Activated CD8-positive, alpha-beta T cell treated with anti-CD3 and anti-CD28 coated beads for 36 hours (primary cell): ENCODE data around the gene P2RY2. TPM values are rescaled to one million over a fixed set of nuclear protein-coding genes. Genes with fewer than 3 reads are reported as not detected.

Experiments used
- ATAC-seq: fragments of 200-7000 bp; cut with Tn5 transposase; one replicate; pipeline ENCODE4 v1.10.0; 2021; ENCODE audit warnings: mild to moderate bottlenecking, moderate library complexity
- CTCF ChIA-PET: fragments of 350-600 bp; sonication (Branson Sonifier 250); formaldehyde crosslinking; loops from one replicate; lab custom pipeline; 2021; ENCODE audit warnings: antibody characterized with exemption; lab: Charles Lee
- POLR2A ChIA-PET: fragments of 350-600 bp; sonication (Branson Sonifier 250); formaldehyde crosslinking; loops from one replicate; lab custom pipeline; 2021; ENCODE audit warnings: antibody characterized with exemption; lab: Charles Lee
- DNase-seq: peaks from one replicate; pipeline ENCODE4 v3.0.0-alpha.2; 2020
- H3K27ac Mint-ChIP-seq: one replicate; pipeline ENCODE4 v1.8.0; 2021; ENCODE audit warnings: mild to moderate bottlenecking, mixed read lengths
- H3K27me3 Mint-ChIP-seq: one replicate; pipeline ENCODE4 v1.8.0; 2021; ENCODE audit warnings: mixed read lengths
- H3K36me3 Mint-ChIP-seq: one replicate; pipeline ENCODE4 v1.8.0; 2021; ENCODE audit warnings: low read depth, mixed read lengths
- H3K4me1 Mint-ChIP-seq: one replicate; pipeline ENCODE4 v1.8.0; 2021; ENCODE audit warnings: low read depth, mixed read lengths
- H3K4me3 Mint-ChIP-seq: one replicate; pipeline ENCODE4 v1.8.0; 2021; ENCODE audit warnings: mild to moderate bottlenecking, moderate library complexity, mixed read lengths
- H3K9me3 Mint-ChIP-seq: one replicate; pipeline ENCODE4 v1.8.0; 2021; ENCODE audit warnings: mixed read lengths
- CTCF ChIP-seq: fragments of 200-600 bp; IDR thresholded peaks from one replicate; pipeline ENCODE4 v1.8.0; 2022; ENCODE audit warnings: antibody characterized with exemption, mild to moderate bottlenecking
- intact Hi-C: fragments of 100-400 bp; cut with micrococcal nuclease; formaldehyde crosslinking; loops from one replicate; pipeline ENCODE4 v1.10.0; 2022
- total RNA-seq, 2 experiments: library from RNA; stranded (reverse); gene quantifications; one replicate each; pipeline ENCODE4 v1.2.3, GENCODE V29; 2021

The P2RY2 gene
- total RNA-seq, 2 experiments from 2014 or later, result not detected

GRCh38 chr11:73217810-73218105 is 323 bp upstream of the P2RY2 start:
- POLR2A ChIA-PET, result interaction anchor here (1.1 kb wide), 1 partner anchor 35 kb away, joined by 3 read pairs; no protein-coding TSS in a partner anchor
- TF ChIP-seq CTCF, result no peak
- DNase-seq (no peak), ATAC-seq (no peak)
- CTCF ChIA-PET, result interaction anchor here (1.0 to 1.1 kb wide), 2 partner anchors 9 to 72 kb away, joined by 3 to 4 read pairs; no protein-coding TSS in a partner anchor
- Mint-ChIP-seq H3K36me3 (no peaks in the 10 kb centered on the region), H3K4me1 (peaks cover 2% of the 10 kb centered on the region), H3K4me3 (no peak overlapping the region), H3K27me3 (peaks cover 21% of the 10 kb centered on the region), H3K9me3 (no peaks in the 10 kb centered on the region), H3K27ac (no peak overlapping the region)
- intact Hi-C loops, result no loop called here

GRCh38 chr11:73218830-73219215 is 742 bp downstream of the P2RY2 start:
- no peak for DNase-seq
- H3K27ac Mint-ChIP-seq, result no peak overlapping the region
- H3K9me3 Mint-ChIP-seq, result no peaks in the 10 kb centered on the region
- ChIA-PET CTCF (interaction anchor here (0.8 to 1.3 kb wide), 4 partner anchors 11 to 88 kb away, joined by 3 to 6 read pairs (median 4); no protein-coding TSS in a partner anchor), POLR2A (no interaction called here)
- no peaks in the 10 kb centered on the region for H3K36me3 Mint-ChIP-seq
- H3K4me3 Mint-ChIP-seq, result peak overlapping the region; percentile 44
- H3K4me1 Mint-ChIP-seq, result peaks cover 2% of the 10 kb centered on the region
- no peak for ATAC-seq
- TF ChIP-seq CTCF, result no peak
- intact Hi-C loops, result no loop called here
- H3K27me3 Mint-ChIP-seq, result peaks cover 21% of the 10 kb centered on the region

- ATAC-seq (no peak), DNase-seq (no peak)
- no peak for TF ChIP-seq CTCF
- Mint-ChIP-seq H3K27ac (no peak overlapping the region), H3K9me3 (no peaks in the 10 kb centered on the region), H3K4me1 (peaks cover 2% of the 10 kb centered on the region), H3K4me3 (no peak overlapping the region), H3K27me3 (peaks cover 21% of the 10 kb centered on the region), H3K36me3 (no peaks in the 10 kb centered on the region)
- intact Hi-C loops, result no loop called here
- CTCF ChIA-PET, result interaction anchor here (0.8 to 1.8 kb wide), 5 partner anchors 12 to 116 kb away, joined by 3 to 6 read pairs (median 4); no protein-coding TSS in a partner anchor
- POLR2A ChIA-PET, result no interaction called here
Measured at GRCh38 chr11:73219396-73220285, 1.6 kb downstream of the P2RY2 start.

- peaks cover 2% of the 10 kb centered on the region for H3K4me1 Mint-ChIP-seq
Measured at GRCh38 chr11:73221451-73221850, 3.4 kb downstream of the P2RY2 start.

More at GRCh38 chr11:73221451-73221850, 3.4 kb downstream of the P2RY2 start:
- ChIA-PET CTCF (interaction anchor here (0.8 to 1.0 kb wide), 2 partner anchors 10 to 16 kb away, joined by 3 to 4 read pairs; no protein-coding TSS in a partner anchor), POLR2A (interaction anchor here (0.6 kb wide), 1 partner anchor 377 kb away, joined by 3 read pairs; no protein-coding TSS in a partner anchor)
- no peak for DNase-seq
- no peak for TF ChIP-seq CTCF
- no peak overlapping the region for H3K27ac Mint-ChIP-seq
- no peak for ATAC-seq
- peaks cover 21% of the 10 kb centered on the region for H3K27me3 Mint-ChIP-seq
- intact Hi-C loops, result no loop called here
- no peak overlapping the region for H3K4me3 Mint-ChIP-seq
- H3K9me3 Mint-ChIP-seq, result no peaks in the 10 kb centered on the region
- no peaks in the 10 kb centered on the region for H3K36me3 Mint-ChIP-seq
